NCI-H226 (cell line): ENCODE results near the gene POLR3GL.

Source experiments
- DNase-seq: peaks from one replicate; pipeline ENCODE4 v3.0.0-alpha.2; 2015

POLR3GL gene

DNA sequence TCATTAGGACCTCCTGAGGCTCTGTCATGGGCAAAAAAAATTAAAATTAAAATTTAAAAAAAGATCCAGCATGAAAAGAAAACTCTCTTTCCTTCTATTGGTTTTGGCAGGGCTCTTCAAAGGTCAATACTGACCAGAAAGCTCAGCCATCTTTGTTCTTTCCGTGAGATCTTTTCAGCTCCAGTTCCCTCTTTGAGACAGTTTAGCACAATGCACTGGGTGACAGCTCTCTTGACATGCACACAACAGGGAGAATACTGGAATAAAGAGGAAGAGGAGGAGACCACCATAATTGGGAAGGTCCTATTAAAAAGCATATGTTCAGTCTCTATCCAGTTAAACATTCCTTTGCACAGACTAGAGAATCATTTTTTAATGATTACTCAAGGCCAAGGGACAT is 13.0 kb upstream of the POLR3GL start:
- no peak for DNase-seq

GRCh38 chr1:145952903-145953302 is 11.6 kb upstream of the POLR3GL start:
- DNase-seq = no peak

- DNase-seq = no peak
Observed at GRCh38 chr1:145953861-145954260, 10.6 kb upstream of the POLR3GL start.

DNA sequence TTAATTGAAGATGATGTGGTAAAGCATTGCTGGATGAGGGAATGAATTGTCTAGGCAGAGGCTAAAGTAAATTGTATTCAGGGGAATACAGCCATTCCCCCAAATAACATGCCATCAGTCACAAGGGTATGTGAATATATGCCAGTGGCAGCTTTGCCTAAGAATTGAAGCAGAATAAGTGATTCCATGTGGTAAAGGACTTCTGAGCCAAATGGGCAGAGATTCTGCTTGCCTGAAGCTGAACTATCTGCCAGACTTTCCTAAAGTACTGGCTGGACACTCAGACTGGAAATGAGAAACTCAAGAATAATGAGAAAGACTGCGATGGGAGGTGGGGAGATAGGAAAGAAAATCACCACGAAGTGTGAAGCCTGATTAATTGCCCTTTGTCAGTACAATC is 9.1 kb upstream of the POLR3GL start:
- DNase-seq = no peak

DNA sequence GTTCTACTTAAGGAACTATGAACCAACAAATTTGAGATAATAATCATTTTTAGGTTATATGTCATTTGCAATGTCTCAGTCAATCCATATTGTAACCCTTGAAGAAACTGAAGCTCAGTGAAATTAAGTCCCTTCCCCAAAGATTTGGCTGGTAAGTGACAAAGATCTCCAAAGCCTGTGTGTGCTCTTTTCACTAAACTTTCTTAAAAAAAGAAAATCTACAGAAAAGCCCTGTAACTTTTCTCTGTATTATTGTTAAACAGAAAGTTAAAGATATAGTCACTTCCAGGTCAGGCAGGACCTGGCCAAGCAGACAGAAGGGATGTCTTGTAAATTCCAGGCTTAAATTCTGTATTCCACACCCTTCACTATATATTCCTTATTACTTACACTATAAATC is 8.1 kb upstream of the POLR3GL start:
- DNase-seq = no peak

DNA sequence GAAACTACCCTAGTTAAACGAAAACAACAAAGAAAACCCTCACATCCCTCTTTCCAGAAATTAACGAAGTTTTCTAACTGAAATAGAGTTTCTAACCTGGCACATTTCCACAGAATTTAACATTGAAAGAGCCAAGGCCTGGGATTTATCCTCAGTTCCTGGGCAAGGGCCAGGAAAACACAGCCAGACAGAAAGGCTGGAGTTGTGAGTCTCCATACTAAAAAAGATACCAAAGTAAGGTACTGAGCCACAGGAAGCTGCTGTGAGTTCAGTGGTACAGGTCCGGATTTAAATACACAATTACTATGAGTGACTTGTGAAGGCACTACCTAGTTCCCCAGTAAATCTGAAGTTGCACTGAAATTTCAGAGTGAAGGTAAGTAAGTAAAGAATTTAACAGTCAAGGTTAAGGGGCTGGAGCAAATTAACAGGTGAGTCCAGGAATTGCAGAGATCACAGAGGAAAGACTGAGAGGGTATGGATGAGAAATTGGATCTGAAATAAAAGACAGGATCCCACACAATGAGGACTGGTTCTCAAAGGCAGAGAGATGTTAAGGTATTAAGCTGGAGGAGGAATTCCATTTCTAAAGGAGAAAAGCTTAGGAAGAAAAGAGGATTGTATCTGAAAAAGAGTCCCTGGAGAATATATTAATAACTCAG is 7.6 kb upstream of the POLR3GL start:
- no peak for DNase-seq

DNA sequence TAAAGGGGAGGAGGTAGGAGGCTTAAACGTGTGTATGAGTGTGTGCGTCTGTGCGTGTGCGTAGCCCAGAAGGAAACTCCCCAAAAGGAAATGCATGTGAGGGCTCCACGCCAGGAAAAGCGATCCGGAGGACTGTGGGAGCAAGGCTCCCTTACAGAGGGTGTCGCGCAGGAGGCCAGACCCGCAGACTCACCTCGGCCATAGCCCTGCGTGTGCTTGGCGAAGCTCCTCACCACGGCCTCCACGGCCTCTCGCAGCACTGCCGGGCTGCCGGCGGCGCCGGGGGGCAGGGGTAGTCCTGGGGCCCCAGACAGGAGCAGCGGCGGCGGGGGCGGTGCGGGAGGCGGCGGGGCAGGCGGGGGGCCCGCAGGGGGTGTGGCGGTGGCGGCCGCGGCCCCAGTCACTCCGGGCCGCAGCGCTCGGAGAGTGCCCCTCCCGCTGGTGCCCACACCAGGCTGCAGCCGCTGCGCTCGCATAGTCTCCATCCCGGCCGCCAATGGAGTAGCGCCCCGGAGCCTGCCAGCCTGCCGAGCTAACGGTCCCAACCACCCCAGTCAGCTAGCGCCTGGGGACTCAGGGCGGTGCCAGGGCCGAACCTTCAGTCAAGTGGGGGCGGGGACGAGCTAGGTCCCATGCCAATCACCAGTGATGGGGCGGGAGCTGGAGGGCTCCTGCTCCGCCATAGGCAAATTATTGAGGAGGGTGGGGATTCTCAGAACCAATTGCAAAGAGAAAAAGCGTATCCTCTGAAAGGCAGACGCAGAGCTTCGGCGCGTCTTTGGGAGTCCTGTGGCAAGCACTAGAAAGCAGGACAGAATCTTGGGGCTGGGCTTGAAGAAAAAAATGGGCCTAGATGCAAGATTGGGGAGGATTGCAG is 6.8 kb upstream of the POLR3GL start, which contains the start of gene LIX1L:
Gene LIX1L, minus strand, starts transcription at position 575 of the 877 bp plus-strand sequence. Its CDS starts 90 bp downstream, at position 485.
- DNase-seq = peak; percentile 95

DNA sequence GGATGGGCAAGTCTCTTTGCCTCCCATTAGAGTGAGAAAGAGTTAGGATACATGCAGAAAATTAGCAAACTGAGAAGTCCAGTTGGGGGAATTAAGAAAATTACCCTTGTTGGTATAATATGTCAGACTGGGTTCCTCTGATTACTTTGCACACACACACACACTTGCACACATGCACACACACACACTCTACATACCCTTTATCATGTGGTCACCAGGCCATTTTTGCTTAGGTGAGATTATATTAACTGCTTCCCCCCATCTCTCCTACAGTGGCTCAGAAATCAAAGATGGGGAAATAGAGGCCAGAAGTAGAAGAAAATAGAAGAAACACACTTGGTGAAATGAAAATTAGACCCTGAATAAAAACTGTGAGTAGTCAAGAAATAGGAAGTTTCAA is 5.8 kb upstream of the POLR3GL start:
- DNase-seq = no peak

DNA sequence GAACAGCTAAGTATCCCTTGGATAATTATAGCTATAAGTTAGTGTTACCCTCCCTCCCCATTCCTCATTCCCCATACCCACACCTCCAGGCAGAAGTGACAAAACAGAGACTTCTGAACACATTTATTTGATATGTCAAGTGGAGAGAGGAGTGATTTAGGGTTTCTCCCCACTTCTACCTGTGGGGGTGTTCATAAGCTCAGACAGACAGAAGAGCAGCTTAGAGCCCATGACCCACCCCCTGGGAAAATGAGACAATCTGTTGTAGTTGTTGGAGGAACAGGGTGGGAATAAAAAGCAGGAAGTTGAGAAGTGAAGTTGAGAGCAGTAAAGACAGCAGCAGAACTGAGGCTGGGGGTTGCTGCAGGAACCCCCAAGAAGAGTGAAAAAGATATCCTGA is 5.2 kb upstream of the POLR3GL start:
- no peak for DNase-seq

GRCh38 chr1:145959957-145960467 is 4.5 kb upstream of the POLR3GL start:
- no peak for DNase-seq

- no peak for DNase-seq
Observed at GRCh38 chr1:145960468-145961108, 3.9 kb upstream of the POLR3GL start.

DNA sequence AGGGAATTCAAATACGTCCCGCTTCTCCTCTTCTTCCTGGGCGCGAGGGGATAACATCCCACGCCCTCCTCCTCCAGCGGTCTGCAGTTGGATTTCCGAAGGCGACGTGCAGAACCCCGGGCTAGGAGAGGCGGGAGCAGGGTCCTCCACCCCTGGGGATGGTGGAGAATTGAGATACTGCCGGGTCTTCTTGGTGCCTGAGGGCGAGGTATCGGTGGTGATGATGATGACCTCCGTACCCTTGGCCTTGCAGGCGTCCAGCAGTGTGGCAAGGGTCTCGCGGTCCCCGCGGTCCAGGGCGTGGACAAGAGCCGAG is 3.4 kb upstream of the POLR3GL start:
- no peak for DNase-seq

GRCh38 chr1:145961425-145962156 is 2.9 kb upstream of the POLR3GL start:
- DNase-seq = no peak

DNA sequence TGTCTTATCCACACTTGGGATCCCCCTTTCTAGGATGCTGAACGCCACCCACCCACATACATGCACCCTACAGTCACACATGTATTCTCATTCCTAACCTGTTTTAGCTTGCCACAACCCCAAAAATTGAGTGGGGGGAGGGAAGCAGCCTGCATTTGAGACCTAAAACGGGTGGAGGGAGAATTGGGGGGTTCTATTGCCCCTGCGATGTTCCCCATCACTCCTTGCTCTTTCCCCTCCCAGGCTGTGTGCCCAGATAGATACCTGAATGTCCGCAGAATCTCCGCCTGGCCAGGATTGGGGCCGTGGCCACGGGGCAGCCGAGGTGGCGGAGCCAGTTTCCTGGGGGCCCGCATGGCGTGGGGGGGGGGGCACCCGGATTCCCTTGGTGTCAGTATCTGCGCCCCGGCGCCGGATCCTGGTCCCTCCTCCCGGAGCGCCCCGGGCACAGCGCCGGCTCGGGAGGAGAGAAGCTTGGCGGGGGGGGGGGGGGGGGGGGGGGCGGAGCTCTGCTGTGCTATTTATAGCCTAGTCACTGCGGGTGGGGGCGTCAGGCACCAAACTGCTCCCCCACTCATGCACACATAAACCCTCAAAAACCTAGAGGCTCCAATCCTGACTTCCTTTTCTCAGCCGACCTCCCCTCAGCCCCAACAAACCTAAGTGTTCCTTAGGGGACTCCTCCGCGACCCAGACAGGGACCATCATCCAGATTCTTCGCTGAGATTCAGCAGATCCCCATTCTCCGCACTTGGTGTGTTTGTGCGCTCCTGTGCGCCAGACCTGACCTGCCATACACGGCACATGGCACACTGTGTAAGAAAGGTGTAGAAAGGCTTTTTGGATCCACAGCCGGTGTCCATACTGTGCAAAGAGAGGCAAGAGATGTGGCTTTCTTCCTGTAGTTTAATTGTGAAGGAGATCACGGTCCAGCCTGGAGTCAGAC is 2.1 kb upstream of the POLR3GL start:
- DNase-seq = no peak

- peak; percentile 88 for DNase-seq
Observed at GRCh38 chr1:145963265-145964019, 1.0 kb upstream of the POLR3GL start.

DNA sequence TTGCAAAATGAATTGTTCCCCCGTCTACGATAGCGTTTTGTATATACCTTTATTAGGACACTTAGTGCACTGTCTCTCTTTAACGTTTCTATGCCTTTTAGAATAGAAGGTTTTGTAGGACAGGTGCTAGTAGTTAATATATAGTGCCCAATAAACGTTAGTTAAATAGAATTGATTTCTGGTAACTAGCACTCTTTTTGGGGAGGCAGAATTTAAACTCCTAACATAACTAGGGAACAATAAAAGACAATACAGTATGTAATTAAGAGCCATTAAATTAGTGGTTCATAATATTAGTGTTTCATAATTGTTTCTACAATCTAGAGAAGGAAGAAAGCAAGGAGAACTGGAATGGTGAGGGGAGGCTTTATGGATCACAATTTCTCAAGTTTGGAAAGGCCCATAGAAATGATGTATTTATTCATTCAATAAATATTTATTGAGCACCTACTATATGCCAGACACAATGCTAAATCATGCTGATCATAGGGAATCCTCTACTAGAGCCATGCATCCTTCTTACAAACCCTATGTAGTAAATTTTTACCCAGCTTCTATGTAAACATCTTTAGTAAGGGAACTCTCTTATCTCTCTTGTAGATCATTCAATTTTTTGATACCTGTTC is 742 bp downstream of the POLR3GL start:
- no peak for DNase-seq

GRCh38 chr1:145967288-145967687 is 2.8 kb downstream of the POLR3GL start:
- DNase-seq = no peak

DNA sequence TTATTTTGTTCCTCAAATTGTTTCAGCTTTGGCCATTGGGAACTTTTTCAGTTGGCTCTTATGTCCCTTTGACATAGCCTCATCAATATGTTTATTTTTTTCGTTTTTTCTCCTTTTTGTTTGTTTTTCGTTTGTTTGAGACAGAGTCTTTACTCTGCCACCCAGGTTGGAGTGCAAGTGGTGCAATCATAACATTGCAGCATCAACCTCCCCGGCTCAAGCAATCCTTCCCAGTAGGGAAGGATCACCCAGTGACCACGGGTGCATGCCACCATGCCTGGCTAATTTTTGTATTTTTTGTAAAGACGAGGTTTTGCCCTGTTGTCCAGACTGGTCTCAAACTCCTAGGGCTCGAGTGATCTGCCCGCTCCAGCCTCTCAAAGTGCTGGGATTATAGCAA is 8.1 kb downstream of the POLR3GL start:
- DNase-seq = no peak

- no peak for DNase-seq
Observed at GRCh38 chr1:145974721-145975120, 10.2 kb downstream of the POLR3GL start.

GRCh38 chr1:145975216-145975615 is 10.7 kb downstream of the POLR3GL start:
- DNase-seq = no peak

DNA sequence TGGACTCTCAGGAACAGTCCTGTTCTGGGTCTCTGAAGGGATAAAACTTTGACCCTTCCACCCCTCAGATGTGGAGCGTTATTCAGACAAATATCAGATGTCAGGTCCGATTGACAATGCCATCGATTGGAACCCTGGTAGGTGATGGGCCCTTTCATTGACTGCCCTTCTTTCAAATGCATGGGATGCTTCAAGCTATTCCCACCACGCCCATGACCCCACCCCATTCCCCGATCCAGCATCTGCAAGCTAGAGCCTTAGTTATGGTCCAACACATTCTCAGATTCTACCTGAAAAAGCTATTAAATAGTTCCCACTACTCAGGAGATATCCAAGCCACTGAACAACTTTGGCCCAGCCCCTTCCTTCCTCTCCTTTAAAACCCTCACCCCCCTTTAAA is 12.5 kb downstream of the POLR3GL start:
- no peak for DNase-seq
